Activated CD8-positive, alpha-beta T cell treated with anti-CD3 and anti-CD28 coated beads for 36 hours (primary cell): ENCODE measurements around the gene MIPOL1. TPM values are rescaled to one million over a fixed set of nuclear protein-coding genes. Genes with fewer than 3 reads are reported as not detected.
"Not testable (repeated sequence)": the region's sequence is repeated elsewhere in the genome, so short reads cannot be mapped to it uniquely, and the experiment has no call there.

ENCODE experiments used
- ATAC-seq: fragments of 200-7000 bp; cut with Tn5 transposase; one replicate; pipeline ENCODE4 v1.10.0; 2021; ENCODE audit warnings: mild to moderate bottlenecking, moderate library complexity
- CTCF ChIA-PET: fragments of 350-600 bp; sonication (Branson Sonifier 250); formaldehyde crosslinking; loops from one replicate; lab custom pipeline; 2021; ENCODE audit warnings: antibody characterized with exemption; lab: Charles Lee
- POLR2A ChIA-PET: fragments of 350-600 bp; sonication (Branson Sonifier 250); formaldehyde crosslinking; loops from one replicate; lab custom pipeline; 2021; ENCODE audit warnings: antibody characterized with exemption; lab: Charles Lee
- DNase-seq: peaks from one replicate; pipeline ENCODE4 v3.0.0-alpha.2; 2020
- H3K27ac Mint-ChIP-seq: one replicate; pipeline ENCODE4 v1.8.0; 2021; ENCODE audit warnings: mild to moderate bottlenecking, mixed read lengths
- H3K27me3 Mint-ChIP-seq: one replicate; pipeline ENCODE4 v1.8.0; 2021; ENCODE audit warnings: mixed read lengths
- H3K36me3 Mint-ChIP-seq: one replicate; pipeline ENCODE4 v1.8.0; 2021; ENCODE audit warnings: low read depth, mixed read lengths
- H3K4me1 Mint-ChIP-seq: one replicate; pipeline ENCODE4 v1.8.0; 2021; ENCODE audit warnings: low read depth, mixed read lengths
- H3K4me3 Mint-ChIP-seq: one replicate; pipeline ENCODE4 v1.8.0; 2021; ENCODE audit warnings: mild to moderate bottlenecking, moderate library complexity, mixed read lengths
- H3K9me3 Mint-ChIP-seq: one replicate; pipeline ENCODE4 v1.8.0; 2021; ENCODE audit warnings: mixed read lengths
- intact Hi-C: fragments of 100-400 bp; cut with micrococcal nuclease; formaldehyde crosslinking; loops from one replicate; pipeline ENCODE4 v1.10.0; 2022
- total RNA-seq, 2 experiments: library from RNA; stranded (reverse); gene quantifications; one replicate each; pipeline ENCODE4 v1.2.3, GENCODE V29; 2021
- TF ChIP-seq, protein P1 (sequence below): fragments of 200-600 bp; IDR thresholded peaks from one replicate; pipeline ENCODE4 v1.8.0; 2022; ENCODE audit warnings: antibody characterized with exemption, mild to moderate bottlenecking

MIPOL1 gene
- total RNA-seq, 2 experiments from 2014 or later, result not detected

DNA sequence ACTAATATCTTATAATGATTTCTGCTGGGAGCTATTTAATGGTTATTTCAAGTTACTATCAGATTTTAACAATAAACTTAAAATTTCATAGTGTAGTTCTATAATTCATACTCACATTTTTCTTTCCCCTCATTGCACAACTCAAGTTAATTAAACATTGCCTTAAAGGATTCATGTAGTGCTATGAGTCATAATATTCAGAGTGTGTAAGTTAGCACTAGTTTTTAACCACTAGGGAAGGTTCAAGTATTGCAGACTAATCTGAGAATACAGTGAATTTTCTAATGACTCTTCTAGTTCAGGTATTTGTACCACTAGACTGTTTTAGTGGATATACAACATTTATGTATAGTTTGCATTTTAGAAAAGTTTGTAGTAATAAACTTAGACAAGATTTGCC lies 347.4 kb downstream of the MIPOL1 start:
- intact Hi-C loops, result no loop called here
- Mint-ChIP-seq H3K36me3 (no peaks in the 10 kb centered on the region), H3K27me3 (no peaks in the 10 kb centered on the region), H3K9me3 (no peaks in the 10 kb centered on the region), H3K4me1 (no peaks in the 10 kb centered on the region), H3K4me3 (no peak overlapping the region), H3K27ac (no peak overlapping the region)
- TF ChIP-seq, protein P1, sequence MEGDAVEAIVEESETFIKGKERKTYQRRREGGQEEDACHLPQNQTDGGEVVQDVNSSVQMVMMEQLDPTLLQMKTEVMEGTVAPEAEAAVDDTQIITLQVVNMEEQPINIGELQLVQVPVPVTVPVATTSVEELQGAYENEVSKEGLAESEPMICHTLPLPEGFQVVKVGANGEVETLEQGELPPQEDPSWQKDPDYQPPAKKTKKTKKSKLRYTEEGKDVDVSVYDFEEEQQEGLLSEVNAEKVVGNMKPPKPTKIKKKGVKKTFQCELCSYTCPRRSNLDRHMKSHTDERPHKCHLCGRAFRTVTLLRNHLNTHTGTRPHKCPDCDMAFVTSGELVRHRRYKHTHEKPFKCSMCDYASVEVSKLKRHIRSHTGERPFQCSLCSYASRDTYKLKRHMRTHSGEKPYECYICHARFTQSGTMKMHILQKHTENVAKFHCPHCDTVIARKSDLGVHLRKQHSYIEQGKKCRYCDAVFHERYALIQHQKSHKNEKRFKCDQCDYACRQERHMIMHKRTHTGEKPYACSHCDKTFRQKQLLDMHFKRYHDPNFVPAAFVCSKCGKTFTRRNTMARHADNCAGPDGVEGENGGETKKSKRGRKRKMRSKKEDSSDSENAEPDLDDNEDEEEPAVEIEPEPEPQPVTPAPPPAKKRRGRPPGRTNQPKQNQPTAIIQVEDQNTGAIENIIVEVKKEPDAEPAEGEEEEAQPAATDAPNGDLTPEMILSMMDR, result no peak
- CTCF ChIA-PET, result no interaction called here
- ATAC-seq (no peak), DNase-seq (no peak)
- POLR2A ChIA-PET, result interaction anchor here (0.6 kb wide), 1 partner anchor 94 kb away, joined by 4 read pairs; no protein-coding TSS in a partner anchor

GRCh38 chr14:37546621-37547447 lies 349.1 kb downstream of the MIPOL1 start:
- no peak for DNase-seq
- intact Hi-C loops, result no loop called here
- Mint-ChIP-seq H3K9me3 (no peaks in the 10 kb centered on the region), H3K27ac (no peak overlapping the region), H3K4me1 (no peaks in the 10 kb centered on the region), H3K27me3 (no peaks in the 10 kb centered on the region), H3K4me3 (no peak overlapping the region), H3K36me3 (no peaks in the 10 kb centered on the region)
- ChIA-PET CTCF (no interaction called here), POLR2A (no interaction called here)
- TF ChIP-seq, protein P1, result no peak
- no peak for ATAC-seq

DNA sequence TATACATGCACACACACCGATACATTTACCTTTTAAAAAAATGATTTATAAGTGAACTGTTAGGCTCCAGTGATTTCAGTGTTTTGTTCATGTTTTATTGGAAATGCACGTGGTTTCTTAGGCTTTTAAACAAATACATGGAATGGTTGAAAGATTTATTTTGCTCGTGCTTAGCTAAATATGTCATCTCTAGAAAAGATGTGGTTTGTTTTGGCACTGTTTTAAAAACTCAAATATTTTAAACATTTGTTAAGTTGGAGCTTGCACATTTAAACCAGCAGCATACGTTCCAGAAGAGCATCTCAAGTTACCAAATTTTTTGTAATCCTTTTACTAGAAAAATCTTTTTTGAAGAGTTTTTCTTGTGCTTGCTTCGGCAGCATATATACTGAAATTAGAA lies 352.8 kb downstream of the MIPOL1 start:
- CTCF ChIA-PET, result no interaction called here
- POLR2A ChIA-PET, result no interaction called here
- no peak for ATAC-seq
- DNase-seq, result no peak
- Mint-ChIP-seq H3K36me3 (no peaks in the 10 kb centered on the region), H3K27me3 (no peaks in the 10 kb centered on the region), H3K4me1 (no peaks in the 10 kb centered on the region), H3K27ac (no peak overlapping the region), H3K9me3 (peaks cover 6% of the 10 kb centered on the region), H3K4me3 (no peak overlapping the region)
- intact Hi-C loops, result no loop called here
- TF ChIP-seq, protein P1, result no peak

DNA sequence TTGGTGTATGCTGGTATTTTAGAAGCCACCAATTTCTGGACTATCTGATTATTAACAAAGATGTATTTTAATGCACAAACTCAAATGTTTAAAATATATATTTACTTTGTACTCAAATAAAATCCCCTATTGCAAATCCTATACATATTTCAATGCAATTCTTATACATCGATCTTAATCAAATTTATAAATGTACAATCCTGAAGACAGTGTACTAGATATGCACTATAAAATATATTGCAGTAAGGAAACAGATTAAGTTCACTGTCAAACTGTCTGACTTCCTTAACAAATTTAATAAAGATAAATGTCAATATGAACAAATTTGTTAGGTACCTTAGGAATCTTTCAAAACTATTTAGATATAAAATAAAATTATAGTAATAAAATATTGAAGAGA lies 353.4 kb downstream of the MIPOL1 start:
- Mint-ChIP-seq H3K27me3 (no peaks in the 10 kb centered on the region), H3K4me1 (no peaks in the 10 kb centered on the region), H3K36me3 (no peaks in the 10 kb centered on the region), H3K27ac (no peak overlapping the region), H3K9me3 (peaks cover 6% of the 10 kb centered on the region), H3K4me3 (no peak overlapping the region)
- DNase-seq (no peak), ATAC-seq (no peak)
- POLR2A ChIA-PET, result interaction anchor here (0.6 kb wide), 1 partner anchor 10 kb away, joined by 3 read pairs; no protein-coding TSS in a partner anchor
- intact Hi-C loops, result no loop called here
- CTCF ChIA-PET, result no interaction called here
- TF ChIP-seq, protein P1, result no peak

GRCh38 chr14:37553935-37554550 lies 356.3 kb downstream of the MIPOL1 start:
- Mint-ChIP-seq H3K36me3 (peaks cover 2% of the 10 kb centered on the region), H3K9me3 (peaks cover 11% of the 10 kb centered on the region), H3K4me1 (no peaks in the 10 kb centered on the region), H3K27me3 (no peaks in the 10 kb centered on the region), H3K27ac (no peak overlapping the region), H3K4me3 (no peak overlapping the region)
- ATAC-seq (no peak), DNase-seq (no peak)
- TF ChIP-seq, protein P1, result no peak
- ChIA-PET CTCF (no interaction called here), POLR2A (no interaction called here)
- intact Hi-C loops, result no loop called here

DNA sequence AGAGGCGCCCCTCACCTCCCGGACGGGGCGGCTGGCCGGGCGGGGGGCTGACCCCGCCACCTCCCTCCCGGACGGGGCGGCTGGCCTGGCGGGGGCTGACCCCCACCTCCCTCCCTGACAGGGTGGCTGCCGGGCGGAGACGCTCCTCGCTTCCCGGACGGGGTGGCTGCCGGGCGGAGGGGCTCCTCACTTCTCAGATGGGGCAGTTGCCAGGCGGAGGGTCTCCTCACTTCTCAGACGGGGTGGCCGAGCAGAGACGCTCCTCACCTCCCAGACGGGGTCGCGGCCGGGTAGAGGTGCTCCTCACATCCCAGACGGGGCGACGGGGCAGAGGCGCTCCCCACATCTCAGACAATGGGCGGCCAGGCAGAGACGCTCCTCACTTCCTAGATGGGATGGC lies 357.9 kb downstream of the MIPOL1 start:
- intact Hi-C loops, H3K4me3 Mint-ChIP-seq, H3K27me3 Mint-ChIP-seq, ATAC-seq, CTCF ChIA-PET, DNase-seq, H3K27ac Mint-ChIP-seq, POLR2A ChIA-PET, H3K4me1 Mint-ChIP-seq, H3K36me3 Mint-ChIP-seq: not testable (repeated sequence)
- peaks cover 11% of the 10 kb centered on the region for H3K9me3 Mint-ChIP-seq
